Measurements from ENCODE around the gene MYH15. TPM values are rescaled to one million over a fixed set of nuclear protein-coding genes. Genes with fewer than 3 reads are reported as not detected.

MYH15 gene
- not detected in 2 replicates for total RNA-seq (2014; rRNA removed; shearing (Covaris generic); ENCODE audit: low replicate concordance)

- in situ Hi-C loops (cut with HindIII; ENCODE audit: low pct_unique_long_range_greater_than_20kb, low sequenced_read_pairs): no loop called here
- DNase-seq (ENCODE audit: low read depth): no peak
Observed at GRCh38 chr3:108510496-108510895, at the start of gene MYH15. Gene MYH15, minus strand, starts transcription at chr3:108510596. Its CDS starts 66 bp downstream, at chr3:108510530.

- DNase-seq (ENCODE audit: low read depth): no peak
- in situ Hi-C loops (cut with HindIII; ENCODE audit: low pct_unique_long_range_greater_than_20kb, low sequenced_read_pairs): no loop called here
Observed at GRCh38 chr3:108555966-108556581, 45.7 kb upstream of the MYH15 start.

GRCh38 chr3:108554913-108555571, 44.6 kb upstream of the MYH15 start:
- in situ Hi-C loops (cut with HindIII; ENCODE audit: low pct_unique_long_range_greater_than_20kb, low sequenced_read_pairs): no loop called here
- DNase-seq (ENCODE audit: low read depth): peak; percentile 77

- peak; percentile 31 for DNase-seq (ENCODE audit: low read depth)
- in situ Hi-C loops (cut with HindIII; ENCODE audit: low pct_unique_long_range_greater_than_20kb, low sequenced_read_pairs): no loop called here
Observed at GRCh38 chr3:108554229-108554628, 43.8 kb upstream of the MYH15 start.

- DNase-seq (ENCODE audit: low read depth): peak; percentile 36
- in situ Hi-C loops (cut with HindIII; ENCODE audit: low pct_unique_long_range_greater_than_20kb, low sequenced_read_pairs): no loop called here
Observed at GRCh38 chr3:108552267-108553159, 42.1 kb upstream of the MYH15 start.

- in situ Hi-C loops (cut with HindIII; ENCODE audit: low pct_unique_long_range_greater_than_20kb, low sequenced_read_pairs): no loop called here
- DNase-seq (ENCODE audit: low read depth): no peak
Observed at GRCh38 chr3:108548886-108549285, 38.5 kb upstream of the MYH15 start.

GRCh38 chr3:108548304-108548703, 37.9 kb upstream of the MYH15 start:
- in situ Hi-C loops (cut with HindIII; ENCODE audit: low pct_unique_long_range_greater_than_20kb, low sequenced_read_pairs): no loop called here
- DNase-seq (ENCODE audit: low read depth): no peak

GRCh38 chr3:108546692-108547091, 36.3 kb upstream of the MYH15 start:
- in situ Hi-C loops (cut with HindIII; ENCODE audit: low pct_unique_long_range_greater_than_20kb, low sequenced_read_pairs): no loop called here
- DNase-seq (ENCODE audit: low read depth): no peak

GRCh38 chr3:108546247-108546646, 35.9 kb upstream of the MYH15 start:
- DNase-seq (ENCODE audit: low read depth): no peak
- in situ Hi-C loops (cut with HindIII; ENCODE audit: low pct_unique_long_range_greater_than_20kb, low sequenced_read_pairs): no loop called here

- in situ Hi-C loops (cut with HindIII; ENCODE audit: low pct_unique_long_range_greater_than_20kb, low sequenced_read_pairs): no loop called here
- DNase-seq (ENCODE audit: low read depth): no peak
Observed at GRCh38 chr3:108538083-108538482, 27.7 kb upstream of the MYH15 start.

GRCh38 chr3:108528459-108529252, 18.3 kb upstream of the MYH15 start:
- in situ Hi-C loops (cut with HindIII; ENCODE audit: low pct_unique_long_range_greater_than_20kb, low sequenced_read_pairs): no loop called here
- no peak for DNase-seq (ENCODE audit: low read depth)

- no peak for DNase-seq (ENCODE audit: low read depth)
- in situ Hi-C loops (cut with HindIII; ENCODE audit: low pct_unique_long_range_greater_than_20kb, low sequenced_read_pairs): no loop called here
Observed at GRCh38 chr3:108527817-108528216, 17.4 kb upstream of the MYH15 start.

GRCh38 chr3:108527109-108527508, 16.7 kb upstream of the MYH15 start:
- in situ Hi-C loops (cut with HindIII; ENCODE audit: low pct_unique_long_range_greater_than_20kb, low sequenced_read_pairs): no loop called here
- no peak for DNase-seq (ENCODE audit: low read depth)

GRCh38 chr3:108525971-108526370, 15.6 kb upstream of the MYH15 start:
- in situ Hi-C loops (cut with HindIII; ENCODE audit: low pct_unique_long_range_greater_than_20kb, low sequenced_read_pairs): no loop called here
- no peak for DNase-seq (ENCODE audit: low read depth)

- in situ Hi-C loops (cut with HindIII; ENCODE audit: low pct_unique_long_range_greater_than_20kb, low sequenced_read_pairs): no loop called here
- DNase-seq (ENCODE audit: low read depth): no peak
Observed at GRCh38 chr3:108525256-108525655, 14.9 kb upstream of the MYH15 start.

GRCh38 chr3:108524537-108524936, 14.1 kb upstream of the MYH15 start:
- in situ Hi-C loops (cut with HindIII; ENCODE audit: low pct_unique_long_range_greater_than_20kb, low sequenced_read_pairs): no loop called here
- DNase-seq (ENCODE audit: low read depth): no peak

GRCh38 chr3:108518895-108519294, 8.5 kb upstream of the MYH15 start:
- in situ Hi-C loops (cut with HindIII; ENCODE audit: low pct_unique_long_range_greater_than_20kb, low sequenced_read_pairs): no loop called here
- DNase-seq (ENCODE audit: low read depth): no peak

- in situ Hi-C loops (cut with HindIII; ENCODE audit: low pct_unique_long_range_greater_than_20kb, low sequenced_read_pairs): no loop called here
- no peak for DNase-seq (ENCODE audit: low read depth)
Observed at GRCh38 chr3:108516881-108517280, 6.5 kb upstream of the MYH15 start.

Data from Caki2 (cell line).